IMR-90 (cell line): Measurements from ENCODE around the gene ZNF518A. TPM values are rescaled to one million over a fixed set of nuclear protein-coding genes. Genes with fewer than 3 reads are reported as not detected.

Source experiments
- ATAC-seq: fragments of 200-7000 bp; cut with Tn5 transposase; 2 replicates; pipeline ENCODE4 v1.9.1; 2020; ENCODE audit warnings: low read depth, mild to moderate bottlenecking, moderate library complexity
- BruUV-seq: library from RNA; stranded (reverse); fragments of 400-500 nt; replicated peaks from 2 replicates; lab custom pipeline; 2021; lab: Mats Ljungman, UMichigan
- CTCF ChIA-PET: fragments of 300-600 bp; formaldehyde crosslinking; extraction: SDS; loops from one replicate; lab custom pipeline; 2021; ENCODE audit warnings: antibody characterized with exemption; lab: Yijun Ruan, JAX
- POLR2A ChIA-PET: fragments of 300-600 bp; sonication (Branson Sonifier 250); formaldehyde crosslinking; loops from one replicate; lab custom pipeline; 2022; ENCODE audit warnings: antibody characterized with exemption; ENCODE audit not compliant: unreplicated experiment; lab: Charles Lee
- DNase-seq: peaks from one replicate; pipeline ENCODE4 v3.0.0; 2013
- H2AFZ ChIP-seq: replicated peaks from 2 replicates; pipeline ENCODE3; 2013; ENCODE audit warnings: low read length, mild to moderate bottlenecking; ENCODE audit not compliant: poor library complexity
- H2AK5ac ChIP-seq: 2 replicates; pipeline ENCODE4 v1.6.1; 2013; ENCODE audit warnings: low read depth, low read length, inconsistent platforms
- H2AK9ac ChIP-seq: replicated peaks from 2 replicates; pipeline ENCODE3; 2013; ENCODE audit warnings: mild to moderate bottlenecking, low read depth, low read length, moderate library complexity; ENCODE audit not compliant: poor library complexity
- H2BK120ac ChIP-seq: 2 replicates; pipeline ENCODE4 v1.6.1; 2013; ENCODE audit warnings: low read depth, low read length, inconsistent platforms
- H2BK15ac ChIP-seq: 3 replicates; pipeline ENCODE4 v1.6.1; 2013; ENCODE audit warnings: low read depth, low read length, inconsistent platforms
- H2BK20ac ChIP-seq: 2 replicates; pipeline ENCODE4 v1.6.1; 2013; ENCODE audit warnings: low read depth, mild to moderate bottlenecking, inconsistent platforms, low read length, moderate library complexity
- H2BK5ac ChIP-seq: 2 replicates; pipeline ENCODE4 v1.6.1; 2013; ENCODE audit warnings: mild to moderate bottlenecking, low read depth, low read length, inconsistent platforms; ENCODE audit not compliant: poor library complexity, severe bottlenecking
- H3K14ac ChIP-seq: replicated peaks from 2 replicates; pipeline ENCODE4 v1.6.1; 2013; ENCODE audit warnings: low read depth, low read length, inconsistent platforms
- H3K18ac ChIP-seq: 2 replicates; pipeline ENCODE4 v1.6.1; 2013; ENCODE audit warnings: low read depth, low read length, control low read depth
- H3K23ac ChIP-seq: 2 replicates; pipeline ENCODE4 v1.6.1; 2013; ENCODE audit warnings: low read depth, low read length, inconsistent platforms
- H3K27ac ChIP-seq: 2 replicates; pipeline ENCODE4 v1.5.1; 2013; ENCODE audit warnings: mild to moderate bottlenecking, control low read depth, low read length; ENCODE audit not compliant: insufficient read depth
- H3K27me3 ChIP-seq: 2 replicates; pipeline ENCODE4 v1.6.1; 2013; ENCODE audit warnings: low read length; ENCODE audit not compliant: control insufficient read depth, insufficient read depth
- H3K36me3 ChIP-seq: 2 replicates; pipeline ENCODE4 v1.6.1; 2013; ENCODE audit warnings: low read length, mixed read lengths; ENCODE audit not compliant: control insufficient read depth, insufficient read depth
- H3K4ac ChIP-seq: 2 replicates; pipeline ENCODE4 v1.6.1; 2013; ENCODE audit warnings: low read depth, low read length, inconsistent platforms
- H3K4me1 ChIP-seq: 2 replicates; pipeline ENCODE4 v1.6.1; 2013; ENCODE audit warnings: low read length, mixed read lengths; ENCODE audit not compliant: control insufficient read depth, insufficient read depth
- H3K4me2 ChIP-seq: 2 replicates; pipeline ENCODE4 v1.6.1; 2013; ENCODE audit warnings: low read depth, mild to moderate bottlenecking, control low read depth, low read length, moderate library complexity
- H3K4me3 ChIP-seq: 2 replicates; pipeline ENCODE4 v1.5.1; 2013; ENCODE audit warnings: low read depth, mild to moderate bottlenecking, control low read depth, low read length, moderate library complexity; ENCODE audit not compliant: insufficient read depth
- H3K56ac ChIP-seq: 2 replicates; pipeline ENCODE4 v1.6.1; 2013; ENCODE audit warnings: low read length, inconsistent platforms; ENCODE audit not compliant: insufficient read depth; ENCODE audit errors: extremely low read depth
- H3K79me1 ChIP-seq, 2 experiments: 2 replicates each; pipeline ENCODE4 v1.6.1; 2013; ENCODE audit warnings: low read length in 2 of 2, inconsistent platforms in 1 of 2, low read depth in 1 of 2
- H3K9ac ChIP-seq: 2 replicates; pipeline ENCODE4 v1.6.1; 2013; ENCODE audit warnings: low read depth, low read length, control low read depth
- H3K9me1 ChIP-seq: 2 replicates; pipeline ENCODE4 v1.6.1; 2013; ENCODE audit warnings: low read length, inconsistent platforms; ENCODE audit not compliant: insufficient read depth
- H3K9me3 ChIP-seq: 2 replicates; pipeline ENCODE4 v1.6.1; 2013; ENCODE audit warnings: low read length; ENCODE audit not compliant: control insufficient read depth, insufficient read depth
- H4K20me1 ChIP-seq: 2 replicates; pipeline ENCODE4 v1.6.1; 2013; ENCODE audit warnings: low read length, inconsistent platforms; ENCODE audit not compliant: insufficient read depth
- H4K5ac ChIP-seq: 2 replicates; pipeline ENCODE4 v1.6.1; 2013; ENCODE audit warnings: mild to moderate bottlenecking, low read depth, low read length, control low read depth
- H4K8ac ChIP-seq, 2 experiments: 2 replicates each; pipeline ENCODE4 v1.6.1; 2013; ENCODE audit warnings: low read depth in 2 of 2, low read length in 2 of 2, control low read depth in 1 of 2, inconsistent platforms in 1 of 2
- H4K91ac ChIP-seq: 2 replicates; pipeline ENCODE4 v1.6.1; 2013; ENCODE audit warnings: low read depth, low read length, inconsistent platforms; ENCODE audit not compliant: insufficient read depth
- BHLHE40 ChIP-seq: fragments of 150-350 bp; IDR thresholded peaks from 2 replicates; pipeline ENCODE4 v1.6.1; 2016; ENCODE audit warnings: mild to moderate bottlenecking, low read depth, low read length
- CHD1 ChIP-seq: IDR thresholded peaks from 2 replicates; pipeline ENCODE4 v1.6.1; 2012; ENCODE audit warnings: low read depth, low read length, improper control_type of control experiment
- FOS ChIP-seq: fragments of 150-350 bp; IDR thresholded peaks from 2 replicates; pipeline ENCODE4 v1.6.1; 2016; ENCODE audit warnings: low read depth, low read length
- MAFK ChIP-seq: IDR thresholded peaks from 2 replicates; pipeline ENCODE4 v1.6.1; 2012; ENCODE audit warnings: low read depth, low read length, improper control_type of control experiment
- MAZ ChIP-seq: IDR thresholded peaks from 2 replicates; pipeline ENCODE4 v1.6.1; 2012; ENCODE audit warnings: low read depth, mild to moderate bottlenecking, low read length, improper control_type of control experiment, moderate library complexity, borderline replicate concordance
- RCOR1 ChIP-seq: IDR thresholded peaks from 2 replicates; pipeline ENCODE4 v1.6.1; 2012; ENCODE audit warnings: mild to moderate bottlenecking, low read length, improper control_type of control experiment; ENCODE audit not compliant: insufficient replicate concordance
- RFX5 ChIP-seq: IDR thresholded peaks from 2 replicates; pipeline ENCODE4 v1.8.0; 2012; ENCODE audit warnings: low read depth, mild to moderate bottlenecking, low read length, moderate library complexity
- SMC3 ChIP-seq: fragments of 150-350 bp; IDR thresholded peaks from 2 replicates; pipeline ENCODE4 v1.6.1; 2016; ENCODE audit warnings: low read depth, mild to moderate bottlenecking, antibody characterized with exemption, low read length, moderate library complexity
- WGBS, 2 experiments: methylation state at CpG; one replicate each; pipeline versions ENCODE4 v1.1.5 to v1.1.7; 2013; ENCODE audit warnings: missing lambda C conversion rate in 2 of 2; ENCODE audit not compliant: insufficient read length in 1 of 2; ENCODE audit errors: extremely low coverage in 2 of 2; 5-methylcytosine and 5-hydroxymethylcytosine counted together
- dilution Hi-C: fragments of 300-500 bp; cut with HindIII; formaldehyde crosslinking; loops from one replicate; pipeline ENCODE4 v1.14.3; 2018; ENCODE audit warnings: low sequenced_read_pairs; ENCODE audit not compliant: unreplicated experiment
- in situ Hi-C: fragments of 300-500 bp; cut with MboI; formaldehyde crosslinking; loops from 3 replicates; pipeline ENCODE4 v1.14.3; 2019; ENCODE audit warnings: low sequenced_read_pairs, inconsistent platforms, mixed read lengths
- intact Hi-C: fragments of 100-400 bp; cut with micrococcal nuclease; formaldehyde crosslinking; loops from 2 replicates; pipeline ENCODE4 v1.10.0; 2022
- polyA plus RNA-seq, 3 experiments: library from polyadenylated mRNA; depleted of rRNA; stranded (reverse); fragments of >200 nt; gene quantifications; 2 replicates each; pipeline ENCODE4 v1.2.3, GENCODE V29; 2012; ENCODE audit warnings: low replicate concordance in 1 of 3
- total RNA-seq: library from RNA; depleted of rRNA; stranded (reverse); fragments of >200 nt; gene quantifications from 2 replicates; pipeline ENCODE4 v1.2.3, GENCODE V29; 2012
- TF ChIP-seq, protein P1 (sequence below): fragments of 150-350 bp; IDR thresholded peaks from 2 replicates; pipeline ENCODE4 v1.6.1; 2017; ENCODE audit warnings: mild to moderate bottlenecking, antibody characterized with exemption, low read length, low read depth
- TF ChIP-seq, protein P2 (sequence below): conservative IDR thresholded peaks from 2 replicates; pipeline ENCODE4 v1.5.1; 2012; ENCODE audit warnings: mild to moderate bottlenecking, low read depth, low read length, improper control_type of control experiment
- TF ChIP-seq, protein P3 (sequence below): fragments of 150-350 bp; IDR thresholded peaks from 2 replicates; pipeline ENCODE4 v1.6.1; 2016; ENCODE audit warnings: low read depth, mild to moderate bottlenecking, low read length, moderate library complexity, borderline replicate concordance

ZNF518A gene
- total and polyA plus RNA-seq, 2 of the 4 experiments (the other 2 are of a cell fraction): 2.1 to 7.9 TPM

DNA sequence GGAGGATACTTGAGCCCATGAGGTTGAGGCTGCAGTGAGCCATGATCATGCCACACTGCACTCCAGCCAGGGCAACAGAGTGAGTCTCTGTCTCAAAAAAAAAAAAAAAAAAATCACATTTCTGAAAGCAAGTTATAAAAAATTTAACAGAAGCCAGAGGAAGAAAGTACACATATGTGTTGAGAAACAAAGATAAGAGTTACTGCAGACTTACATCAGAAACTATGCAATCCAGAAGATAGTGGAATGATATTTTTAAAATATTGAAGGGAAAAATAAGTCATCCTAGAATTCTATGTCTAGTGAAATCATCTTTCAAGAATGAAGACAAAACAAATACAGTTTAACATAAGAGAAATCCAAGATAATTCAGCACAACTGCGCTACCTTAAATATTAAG is 46.9 kb downstream of the ZNF518A start:
- no peak overlapping the region for H2BK120ac ChIP-seq
- no peak overlapping the region for H3K27ac ChIP-seq
- no peak overlapping the region for H2BK15ac ChIP-seq
- H3K4ac ChIP-seq: no peak overlapping the region
- no peak overlapping the region for H2AK9ac ChIP-seq
- H3K18ac ChIP-seq: no peak overlapping the region
- no peak overlapping the region for H3K4me2 ChIP-seq
- intact Hi-C loops: no loop called here
- no peaks in the 10 kb centered on the region for H4K20me1 ChIP-seq
- in situ Hi-C loops: no loop called here
- no peaks in the 10 kb centered on the region for H3K27me3 ChIP-seq
- dilution Hi-C loops: no loop called here
- TF ChIP-seq, protein P1, sequence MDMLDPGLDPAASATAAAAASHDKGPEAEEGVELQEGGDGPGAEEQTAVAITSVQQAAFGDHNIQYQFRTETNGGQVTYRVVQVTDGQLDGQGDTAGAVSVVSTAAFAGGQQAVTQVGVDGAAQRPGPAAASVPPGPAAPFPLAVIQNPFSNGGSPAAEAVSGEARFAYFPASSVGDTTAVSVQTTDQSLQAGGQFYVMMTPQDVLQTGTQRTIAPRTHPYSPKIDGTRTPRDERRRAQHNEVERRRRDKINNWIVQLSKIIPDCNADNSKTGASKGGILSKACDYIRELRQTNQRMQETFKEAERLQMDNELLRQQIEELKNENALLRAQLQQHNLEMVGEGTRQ: no peak
- TF ChIP-seq, protein P2, sequence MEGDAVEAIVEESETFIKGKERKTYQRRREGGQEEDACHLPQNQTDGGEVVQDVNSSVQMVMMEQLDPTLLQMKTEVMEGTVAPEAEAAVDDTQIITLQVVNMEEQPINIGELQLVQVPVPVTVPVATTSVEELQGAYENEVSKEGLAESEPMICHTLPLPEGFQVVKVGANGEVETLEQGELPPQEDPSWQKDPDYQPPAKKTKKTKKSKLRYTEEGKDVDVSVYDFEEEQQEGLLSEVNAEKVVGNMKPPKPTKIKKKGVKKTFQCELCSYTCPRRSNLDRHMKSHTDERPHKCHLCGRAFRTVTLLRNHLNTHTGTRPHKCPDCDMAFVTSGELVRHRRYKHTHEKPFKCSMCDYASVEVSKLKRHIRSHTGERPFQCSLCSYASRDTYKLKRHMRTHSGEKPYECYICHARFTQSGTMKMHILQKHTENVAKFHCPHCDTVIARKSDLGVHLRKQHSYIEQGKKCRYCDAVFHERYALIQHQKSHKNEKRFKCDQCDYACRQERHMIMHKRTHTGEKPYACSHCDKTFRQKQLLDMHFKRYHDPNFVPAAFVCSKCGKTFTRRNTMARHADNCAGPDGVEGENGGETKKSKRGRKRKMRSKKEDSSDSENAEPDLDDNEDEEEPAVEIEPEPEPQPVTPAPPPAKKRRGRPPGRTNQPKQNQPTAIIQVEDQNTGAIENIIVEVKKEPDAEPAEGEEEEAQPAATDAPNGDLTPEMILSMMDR: no peak
- TF ChIP-seq BHLHE40 (no peak), SMC3 (no peak), RCOR1 (no peak), MAFK (no peak), RFX5 (no peak), FOS (no peak), MAZ (no peak), CHD1 (no peak)
- TF ChIP-seq, protein P3, sequence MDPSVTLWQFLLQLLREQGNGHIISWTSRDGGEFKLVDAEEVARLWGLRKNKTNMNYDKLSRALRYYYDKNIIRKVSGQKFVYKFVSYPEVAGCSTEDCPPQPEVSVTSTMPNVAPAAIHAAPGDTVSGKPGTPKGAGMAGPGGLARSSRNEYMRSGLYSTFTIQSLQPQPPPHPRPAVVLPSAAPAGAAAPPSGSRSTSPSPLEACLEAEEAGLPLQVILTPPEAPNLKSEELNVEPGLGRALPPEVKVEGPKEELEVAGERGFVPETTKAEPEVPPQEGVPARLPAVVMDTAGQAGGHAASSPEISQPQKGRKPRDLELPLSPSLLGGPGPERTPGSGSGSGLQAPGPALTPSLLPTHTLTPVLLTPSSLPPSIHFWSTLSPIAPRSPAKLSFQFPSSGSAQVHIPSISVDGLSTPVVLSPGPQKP: no peak
- H3K9me1 ChIP-seq: no peaks in the 10 kb centered on the region
- H3K4me3 ChIP-seq: no peak overlapping the region
- no TSS peak for BruUV-seq
- no peak overlapping the region for H4K8ac ChIP-seq
- H3K9ac ChIP-seq: no peak overlapping the region
- ChIA-PET POLR2A (no interaction called here), CTCF (interaction anchor here (0.6 kb wide), 1 partner anchor 237 kb away, joined by 4 read pairs; no protein-coding TSS in a partner anchor)
- no CpG with 5 or more reads among the region's 1 CpG for WGBS, 2 experiments
- no peak overlapping the region for H2AK5ac ChIP-seq
- no peak for ATAC-seq
- no peak overlapping the region for H3K14ac ChIP-seq
- no peak overlapping the region for H2BK20ac ChIP-seq
- H3K79me1 ChIP-seq: no peaks in the 10 kb centered on the region
- no peaks in the 10 kb centered on the region for H3K4me1 ChIP-seq
- no peaks in the 10 kb centered on the region for H3K9me3 ChIP-seq
- no peak overlapping the region for H2AFZ ChIP-seq
- no peak for DNase-seq
- no peak overlapping the region for H3K56ac ChIP-seq
- no peaks in the 10 kb centered on the region for H3K36me3 ChIP-seq
- no peak overlapping the region for H3K23ac ChIP-seq
- no peak overlapping the region for H4K91ac ChIP-seq
- H2BK5ac ChIP-seq: no peak overlapping the region
- no peak overlapping the region for H4K5ac ChIP-seq
